GM21576 (cell line): ENCODE data around the gene TMEM184A.
A peak's percentile ranks its signal among the peaks of the same experiment; 100 is the strongest.
"Not testable (repeated sequence)": the region's sequence is repeated elsewhere in the genome, so short reads cannot be mapped to it uniquely, and the experiment has no call there.

Experiments used
- ATAC-seq: cut with Tn5 transposase; IDR thresholded peaks from one replicate; pipeline ENCODE4 v1.9.1; 2021; ENCODE audit warnings: mild to moderate bottlenecking, moderate library complexity; ENCODE audit not compliant: unreplicated experiment

The TMEM184A gene

GRCh38 chr7:1590887-1591286, 34.9 kb upstream of the TMEM184A start:
- no peak for ATAC-seq

GRCh38 chr7:1590476-1590875, 34.5 kb upstream of the TMEM184A start:
- no peak for ATAC-seq

GRCh38 chr7:1588978-1589377, 33.0 kb upstream of the TMEM184A start:
- ATAC-seq: no peak

- no peak for ATAC-seq
Measured at GRCh38 chr7:1587738-1588137, 31.7 kb upstream of the TMEM184A start.

GRCh38 chr7:1586827-1587705, 31.1 kb upstream of the TMEM184A start:
- ATAC-seq: no peak

GRCh38 chr7:1586126-1586826, 30.3 kb upstream of the TMEM184A start:
- no peak for ATAC-seq

- no peak for ATAC-seq
Measured at GRCh38 chr7:1585142-1585981, 29.4 kb upstream of the TMEM184A start.

- ATAC-seq: no peak
Measured at GRCh38 chr7:1584700-1585099, 28.7 kb upstream of the TMEM184A start.

- ATAC-seq: not testable (repeated sequence)
Measured at GRCh38 chr7:1583241-1583930, 27.4 kb upstream of the TMEM184A start.

- no peak for ATAC-seq
Measured at GRCh38 chr7:1580422-1581030, 24.5 kb upstream of the TMEM184A start.

- no peak for ATAC-seq
Measured at GRCh38 chr7:1579481-1580421, 23.7 kb upstream of the TMEM184A start.

GRCh38 chr7:1578513-1578912, 22.5 kb upstream of the TMEM184A start:
- no peak for ATAC-seq

- no peak for ATAC-seq
Measured at GRCh38 chr7:1576521-1577253, 20.7 kb upstream of the TMEM184A start.

GRCh38 chr7:1575809-1576208, 19.8 kb upstream of the TMEM184A start:
- no peak for ATAC-seq

GRCh38 chr7:1572111-1572822, 16.3 kb upstream of the TMEM184A start:
- ATAC-seq: no peak

- ATAC-seq: peak; percentile 78
Measured at GRCh38 chr7:1569833-1570632, 14.0 kb upstream of the TMEM184A start, which contains the start of gene PSMG3. PSMG3 (minus strand) TSS chr7:1570032; CDS start chr7:1569339, 693 bp downstream.

- ATAC-seq: no peak
Measured at GRCh38 chr7:1569440-1569832, 13.4 kb upstream of the TMEM184A start.
